HG02763 (cell line): ENCODE results near the gene REV1.
"Not testable (repeated sequence)": the region's sequence is repeated elsewhere in the genome, so short reads cannot be mapped to it uniquely, and the experiment has no call there.

Source experiments
- ATAC-seq: cut with Tn5 transposase; IDR thresholded peaks from one replicate; pipeline ENCODE4 v1.9.1; 2021; ENCODE audit warnings: mild to moderate bottlenecking, moderate library complexity; ENCODE audit not compliant: unreplicated experiment

REV1 gene

DNA sequence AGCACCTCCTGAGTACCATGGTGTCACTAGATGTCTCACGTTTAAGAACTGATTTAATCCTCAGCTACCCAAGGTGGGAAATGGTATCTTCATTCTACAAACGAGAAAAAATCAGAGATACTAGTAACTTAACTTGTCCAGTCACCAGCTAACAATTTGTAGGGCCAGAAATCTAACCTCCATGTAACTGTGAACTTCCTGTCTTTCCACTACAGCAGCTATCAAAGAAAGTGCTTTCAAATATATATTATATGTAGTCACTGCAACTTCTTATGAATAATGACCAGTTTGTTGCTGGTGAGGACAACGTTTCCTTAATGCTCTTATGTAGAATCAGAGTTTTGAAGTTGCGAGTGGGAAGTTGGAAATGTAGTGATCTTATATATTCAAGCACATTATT, 1.9 kb downstream of the REV1 start:
- no peak for ATAC-seq

DNA sequence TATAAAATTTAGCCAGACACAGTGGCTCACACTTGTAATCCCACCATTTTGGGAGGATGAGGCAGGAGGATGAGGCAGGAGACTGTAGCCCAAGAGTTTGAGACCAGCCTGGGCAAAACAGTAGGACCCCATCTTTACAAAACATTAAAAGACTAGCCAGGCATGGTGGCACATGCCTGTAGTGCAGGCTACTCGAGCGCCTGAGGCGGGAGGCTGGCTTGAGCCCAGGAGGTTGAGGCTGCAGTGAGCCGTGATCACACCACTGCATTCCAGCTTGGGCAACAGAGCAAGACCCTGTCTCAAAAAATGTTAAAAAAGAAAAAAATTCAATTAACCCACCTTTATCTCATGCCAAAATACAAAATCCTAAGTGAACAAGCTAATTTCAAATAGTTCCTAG, 4.0 kb downstream of the REV1 start:
- no peak for ATAC-seq

DNA sequence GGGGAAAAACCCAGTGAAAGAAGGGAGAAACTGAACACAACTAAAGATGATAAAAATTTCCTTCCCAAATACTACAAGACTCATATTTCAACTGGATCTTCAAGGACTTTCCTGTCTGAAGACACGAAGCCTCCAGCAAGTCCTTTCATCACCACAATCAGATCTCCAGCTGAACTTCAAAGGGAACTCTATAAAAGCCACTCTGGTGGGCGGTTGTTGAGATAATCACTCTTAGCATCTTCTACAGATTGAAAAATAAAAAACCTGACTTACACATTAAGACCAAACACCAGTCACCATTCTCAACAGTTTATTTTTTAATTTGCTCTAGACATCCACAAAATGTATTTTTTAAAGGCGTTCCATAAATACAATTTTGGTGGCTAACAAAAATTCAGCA, 4.4 kb downstream of the REV1 start:
- no peak for ATAC-seq

DNA sequence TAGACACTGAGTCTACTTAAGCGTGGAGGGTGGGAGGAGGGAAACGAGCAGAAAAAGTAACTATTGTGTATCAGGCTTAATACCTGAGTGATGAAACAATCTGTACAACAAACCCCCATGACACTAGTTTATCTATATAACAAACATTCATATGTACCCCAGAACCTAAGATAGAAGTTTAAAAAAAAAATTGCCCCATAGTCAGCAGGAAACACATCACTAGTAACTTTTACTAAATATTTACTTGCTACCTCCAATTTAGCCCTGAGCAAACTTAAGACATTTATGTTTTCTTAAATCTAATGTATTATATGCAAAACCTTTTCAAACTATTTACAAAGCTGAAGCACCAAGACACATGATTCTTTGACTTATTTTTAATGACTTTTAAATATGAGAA, 5.6 kb downstream of the REV1 start:
- no peak for ATAC-seq

DNA sequence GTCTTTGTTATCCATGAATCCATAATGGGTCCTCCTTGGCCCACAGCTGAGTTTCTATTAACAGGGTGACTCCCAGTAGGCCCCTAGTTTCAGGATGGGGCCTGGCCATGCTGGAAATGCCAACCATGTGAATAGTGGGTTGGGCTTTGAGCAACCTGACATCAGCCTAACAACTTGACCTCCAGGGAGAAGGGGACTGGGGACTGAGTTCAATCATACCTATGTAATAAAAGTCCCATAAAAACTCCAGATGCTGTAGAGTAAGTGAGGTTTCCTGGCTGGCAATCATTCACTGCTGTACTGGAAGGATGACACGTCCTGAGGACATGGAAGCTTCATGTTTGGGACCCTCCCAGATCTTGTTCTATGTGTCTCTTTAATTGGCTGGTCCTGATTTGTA, 7.9 kb downstream of the REV1 start:
- no peak for ATAC-seq

DNA sequence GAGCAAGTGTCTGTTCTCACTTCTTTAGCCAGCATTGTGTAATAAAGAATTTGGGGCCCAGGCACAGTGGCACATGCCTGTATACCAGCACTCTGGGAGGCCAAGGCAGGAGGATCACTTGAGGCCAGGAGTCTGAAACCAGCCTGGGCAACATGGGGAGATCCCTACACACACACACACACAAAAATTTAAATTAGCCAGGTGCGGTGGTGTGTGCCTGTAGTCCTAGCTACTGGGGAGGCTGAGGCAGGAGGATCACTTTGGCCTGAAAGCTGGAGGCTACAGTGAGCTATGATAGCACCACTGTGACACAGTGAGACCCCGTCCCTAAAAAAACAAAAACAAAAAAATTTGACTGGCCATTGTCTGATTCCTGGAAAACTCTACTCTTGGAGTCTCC, 8.3 kb downstream of the REV1 start:
- no peak for ATAC-seq

DNA sequence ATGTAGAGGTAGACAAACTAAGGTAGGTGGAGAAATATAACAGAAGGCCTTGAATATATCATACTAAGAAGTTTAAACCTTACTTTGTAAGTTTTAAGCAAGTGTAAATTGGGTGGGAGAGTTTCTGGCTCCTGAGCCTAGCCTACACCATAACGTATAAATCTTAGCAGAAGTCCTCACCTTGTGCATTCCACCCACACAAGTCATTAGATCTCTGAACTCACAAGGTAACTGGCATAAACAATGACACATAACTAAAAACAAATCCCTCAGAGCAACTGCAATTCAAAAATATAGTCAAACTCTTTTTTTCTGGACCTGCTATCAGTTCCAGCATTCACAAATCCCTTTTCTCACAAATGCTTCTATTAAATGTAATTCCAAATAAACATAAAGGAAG, 9.4 kb downstream of the REV1 start:
- no peak for ATAC-seq

DNA sequence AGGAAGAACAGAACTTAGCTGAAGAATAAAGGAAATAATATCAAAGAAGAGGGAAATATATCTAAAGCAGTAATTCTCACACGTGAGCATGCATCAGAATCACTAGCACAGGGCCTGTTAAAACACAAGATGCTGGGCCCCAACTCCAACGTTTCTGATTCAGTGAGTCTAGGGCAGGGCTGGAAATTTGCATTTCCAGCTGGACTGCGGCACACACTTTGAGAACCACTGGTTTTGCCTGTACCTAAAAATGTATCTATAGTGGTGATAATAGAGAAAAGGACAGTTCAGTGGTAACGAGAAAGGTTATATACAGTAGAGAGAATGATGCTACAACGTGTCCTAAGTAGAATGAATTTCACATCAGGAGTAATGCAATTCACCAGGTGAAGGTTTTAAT, 11.2 kb downstream of the REV1 start:
- peak; percentile 69 for ATAC-seq

DNA sequence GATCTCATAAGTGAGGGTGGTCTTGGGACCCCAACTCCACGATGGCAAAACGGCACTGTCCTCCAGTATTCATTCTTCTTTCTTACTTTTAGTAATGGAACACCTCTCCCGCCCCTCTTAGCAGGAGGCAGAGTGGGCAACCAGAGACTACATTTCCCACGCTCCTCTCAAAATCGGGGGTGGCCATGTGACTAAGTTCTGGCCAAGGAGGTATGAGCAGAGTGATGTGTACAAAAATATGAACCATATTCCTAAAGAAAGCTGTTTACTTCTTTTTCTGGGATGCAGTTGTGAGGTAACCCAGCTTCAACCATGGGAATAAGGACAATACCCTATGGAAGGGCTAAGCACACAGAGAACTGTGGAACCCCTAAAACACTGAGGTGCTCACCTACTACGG, 12.8 kb downstream of the REV1 start:
- ATAC-seq, result no peak

DNA sequence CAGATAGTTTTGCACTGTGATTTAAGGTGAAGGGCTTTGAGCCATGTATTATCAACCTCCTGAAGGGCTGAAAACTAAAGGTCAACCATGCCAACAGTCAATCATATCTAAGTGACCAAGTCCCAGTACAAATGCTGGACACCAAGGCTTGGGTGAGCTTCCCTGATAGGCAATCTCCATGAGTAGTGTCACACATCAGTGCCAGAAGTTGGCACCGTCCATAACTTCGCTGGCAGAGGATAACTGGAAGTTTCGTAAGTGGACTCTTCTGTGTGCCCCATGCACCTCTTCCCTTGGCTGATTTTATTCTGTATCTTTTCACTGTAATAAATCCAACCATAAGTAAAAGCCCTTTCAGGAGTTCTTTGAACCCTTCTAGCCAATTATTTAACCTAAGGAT, 13.2 kb downstream of the REV1 start:
- ATAC-seq, result no peak

DNA sequence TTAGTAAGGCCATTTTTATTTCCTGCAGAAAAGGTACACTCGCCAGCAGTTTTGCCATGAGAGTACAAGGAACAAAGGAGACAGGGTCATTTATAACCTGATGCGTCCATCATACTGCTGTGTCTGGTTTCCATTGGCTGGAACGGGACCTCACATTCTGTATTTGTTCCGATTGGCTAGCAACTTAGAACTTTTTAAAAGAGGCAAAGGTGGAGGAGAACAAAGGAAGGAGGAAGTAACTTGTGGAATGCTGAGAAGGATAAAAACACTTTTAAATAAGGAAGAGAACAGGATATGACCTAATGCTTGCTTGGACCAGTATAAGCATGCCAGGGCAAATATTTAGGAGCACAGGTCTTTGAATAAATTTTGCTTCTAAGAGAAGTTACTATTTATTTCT, 14.7 kb downstream of the REV1 start:
- not testable (repeated sequence) for ATAC-seq

DNA sequence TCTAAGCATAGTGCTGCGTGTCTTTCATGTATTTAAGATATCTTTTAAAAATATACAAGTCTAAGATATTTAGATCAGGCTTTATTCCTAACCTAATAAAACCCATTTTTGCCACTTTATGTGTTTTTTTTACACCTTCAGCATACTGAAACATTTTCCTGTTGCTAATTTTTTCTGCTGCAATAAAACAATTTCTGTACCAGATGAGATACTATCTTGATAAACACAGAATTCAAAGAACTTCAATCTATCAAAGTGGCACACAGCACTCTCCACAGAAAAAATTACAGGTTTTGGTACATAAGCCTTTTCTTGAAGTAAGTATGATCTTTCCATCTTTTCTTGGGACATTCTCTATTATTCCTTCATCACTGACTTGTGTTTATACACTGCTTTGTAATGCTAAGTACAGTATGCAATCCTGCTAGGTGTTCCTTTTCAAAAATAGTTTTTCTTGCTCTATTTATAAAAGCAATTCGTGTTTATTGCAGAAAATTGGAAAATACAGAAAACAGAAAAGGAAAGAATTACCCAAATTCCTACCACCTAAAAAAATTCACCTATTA, 16.2 kb downstream of the REV1 start:
- no peak for ATAC-seq

DNA sequence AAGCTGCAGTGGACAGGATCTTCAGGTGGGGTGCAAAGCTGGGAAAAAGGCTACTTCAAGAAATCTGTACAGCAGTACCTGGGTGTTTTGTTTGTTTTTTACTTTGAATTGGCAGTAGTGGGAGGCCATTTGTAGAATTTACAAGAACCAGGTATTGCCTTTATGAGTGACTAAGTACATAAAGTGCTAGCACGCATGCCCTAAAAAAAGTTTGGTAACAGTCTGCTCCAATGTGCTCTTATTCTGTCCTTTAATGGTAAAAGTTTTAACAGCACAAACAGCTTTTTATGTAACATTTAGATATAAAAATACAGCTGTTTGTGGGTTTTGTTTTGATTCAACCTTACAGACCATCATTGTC, 17.2 kb downstream of the REV1 start:
- no peak for ATAC-seq

DNA sequence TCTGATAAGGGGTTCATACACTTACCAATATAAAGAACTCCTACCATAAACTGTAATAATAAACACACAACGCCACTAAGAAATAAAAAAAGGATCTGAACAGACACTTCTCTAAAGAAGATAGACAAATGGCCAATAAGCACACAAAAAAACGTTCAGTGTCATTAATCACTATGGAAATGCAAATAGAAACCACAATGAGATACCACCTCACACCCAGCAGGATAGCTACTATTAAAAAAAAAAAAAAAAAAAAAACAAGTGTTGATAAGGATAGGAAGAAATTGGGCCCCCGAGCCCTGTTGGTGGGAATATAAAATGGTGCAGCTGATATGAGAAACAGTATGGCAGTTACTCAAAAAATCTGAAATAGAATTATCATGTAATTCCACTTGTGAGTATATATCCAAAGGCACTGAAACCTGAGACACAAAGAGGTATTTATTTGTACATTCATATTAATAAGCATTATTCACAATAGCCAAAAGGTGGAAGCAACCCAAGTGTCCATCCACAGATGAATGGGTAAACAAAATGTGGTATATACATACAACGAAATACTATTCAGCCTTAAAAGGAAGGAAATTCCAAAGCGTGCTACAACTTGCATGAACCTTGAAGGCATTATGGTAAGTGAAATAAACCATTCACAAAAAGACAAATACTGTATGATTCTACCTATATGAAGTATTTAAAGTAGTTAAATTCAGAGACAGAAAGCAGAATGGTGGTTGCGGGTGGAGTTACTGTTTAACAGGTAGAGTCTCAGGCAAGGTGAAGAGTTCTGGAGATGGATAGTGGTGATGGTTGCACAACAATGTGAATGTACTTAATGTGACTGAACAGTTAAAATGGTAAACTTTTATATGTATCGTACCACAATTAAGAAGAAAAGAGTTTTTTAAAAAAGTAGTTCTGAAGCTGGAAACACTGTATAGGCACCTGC, 17.9 kb downstream of the REV1 start:
- ATAC-seq, result no peak

DNA sequence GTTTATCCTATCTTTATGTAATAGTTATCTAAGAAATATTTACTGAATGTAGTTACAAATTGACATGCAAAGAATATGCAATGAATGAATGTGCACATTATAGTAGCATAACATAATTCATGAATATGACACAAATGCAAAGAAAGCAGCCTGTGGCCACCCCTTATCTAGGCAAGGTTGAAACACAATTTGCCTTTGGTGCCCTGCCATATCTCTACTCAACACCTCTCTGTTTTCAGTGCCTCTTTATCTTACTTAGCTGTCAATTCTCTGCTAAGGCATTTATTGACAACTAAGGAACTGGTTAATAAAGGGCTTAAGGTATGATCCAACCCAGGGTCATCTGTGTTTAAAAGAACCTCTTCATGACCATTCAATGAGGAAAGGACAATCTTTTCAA, 18.9 kb downstream of the REV1 start:
- no peak for ATAC-seq

DNA sequence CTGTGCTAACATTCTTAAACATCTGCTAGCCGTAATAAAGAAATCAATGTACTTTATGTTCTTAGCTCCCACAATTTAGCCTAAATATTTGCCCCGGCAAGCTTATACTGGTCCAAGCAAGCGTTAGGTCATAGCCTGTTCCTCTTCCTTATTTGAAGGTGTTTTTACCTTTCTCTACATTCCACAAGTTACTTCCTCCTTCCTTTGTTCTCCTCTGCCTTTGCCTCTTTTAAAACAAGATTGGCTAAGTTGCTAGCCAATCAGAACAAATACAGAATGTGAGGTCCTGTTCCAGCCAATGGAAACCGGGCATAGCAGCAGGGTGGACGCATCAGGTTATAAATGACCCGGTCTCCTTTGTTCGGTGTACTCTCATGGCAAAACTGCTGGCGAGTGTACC, 19.4 kb downstream of the REV1 start:
- not testable (repeated sequence) for ATAC-seq

DNA sequence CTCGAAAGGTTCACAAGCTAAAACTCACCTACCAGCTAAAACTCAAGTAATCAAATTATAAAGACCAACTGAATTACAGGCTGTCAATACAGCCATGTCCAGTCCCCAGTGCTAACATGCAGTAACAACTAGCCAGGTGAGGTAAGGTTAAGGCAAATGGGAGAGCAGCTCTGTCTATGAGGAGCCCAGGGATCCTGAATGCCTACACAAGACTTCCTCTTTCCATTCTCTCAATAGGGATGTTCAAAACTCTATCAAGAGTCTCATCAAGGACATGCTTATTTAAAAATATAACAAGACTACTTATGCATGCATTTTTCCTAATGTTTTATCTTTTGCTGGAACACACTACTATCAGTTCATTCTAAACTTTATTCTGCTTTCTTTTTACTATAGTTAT, 20.4 kb downstream of the REV1 start:
- ATAC-seq, result no peak

DNA sequence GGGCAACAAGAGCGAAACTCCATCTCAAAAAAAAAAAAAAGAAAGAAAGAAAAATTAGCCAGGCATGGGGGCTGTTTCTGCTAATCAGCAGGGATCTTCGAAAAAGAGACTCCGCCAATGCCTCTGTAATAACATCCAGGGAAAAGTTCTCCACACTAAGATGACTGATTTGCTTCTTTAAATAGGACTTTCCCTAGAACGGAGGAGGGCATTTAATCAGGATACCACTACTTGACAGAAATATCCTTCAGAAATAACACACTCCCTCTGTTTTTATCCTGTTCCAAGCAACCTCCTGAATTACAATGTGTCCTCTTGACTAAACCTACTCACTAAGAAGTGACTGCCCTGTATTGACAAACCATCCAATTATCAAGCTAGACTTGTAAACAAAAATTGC, 21.7 kb downstream of the REV1 start:
- no peak for ATAC-seq

DNA sequence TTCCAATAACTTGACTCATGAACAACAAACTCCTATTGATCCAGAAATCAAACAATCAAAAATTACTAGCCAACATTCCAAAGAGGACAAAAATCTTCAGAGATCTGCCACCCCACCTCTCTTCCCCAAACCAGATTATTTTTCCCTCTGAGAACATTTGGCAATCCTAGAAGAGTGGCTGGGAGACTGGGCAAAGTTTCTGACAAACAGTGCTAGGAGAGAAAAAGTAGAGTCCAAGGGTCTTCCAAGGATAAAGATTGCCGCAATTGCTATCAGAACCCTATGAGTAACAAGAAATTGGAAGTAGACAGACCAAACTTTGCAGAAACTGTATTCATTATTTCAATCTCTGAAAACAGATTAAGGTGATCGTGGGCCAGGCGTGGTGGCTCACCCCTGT, 22.4 kb downstream of the REV1 start:
- no peak for ATAC-seq

DNA sequence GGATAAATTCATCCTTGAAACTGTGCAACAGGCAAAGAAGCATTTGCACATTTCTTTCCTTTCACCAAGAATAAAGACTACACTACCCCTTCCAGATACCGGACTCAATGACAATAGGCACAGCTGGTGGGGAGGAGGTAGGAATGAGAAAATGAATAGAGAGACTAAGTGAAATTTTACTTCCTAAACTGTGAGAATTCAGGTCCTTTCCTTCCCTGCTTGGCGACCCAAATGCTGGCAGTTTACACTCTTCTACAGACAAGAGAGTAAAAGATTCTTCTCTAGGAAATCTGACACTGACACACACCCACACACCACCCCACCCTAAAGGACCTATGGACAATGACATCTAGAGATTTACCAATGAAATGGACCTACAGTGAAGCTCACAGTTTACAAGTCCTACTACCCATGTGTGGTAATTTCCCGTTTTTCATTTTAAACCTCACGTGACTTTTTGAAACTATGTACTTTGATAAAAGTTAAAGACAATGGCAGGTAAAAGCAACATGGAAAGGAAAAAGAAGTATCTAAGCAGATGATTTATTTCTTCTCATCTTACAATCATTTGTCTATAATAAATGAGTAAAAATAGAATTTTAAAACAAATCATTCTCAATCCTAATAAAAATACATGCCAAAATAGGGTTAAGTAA, 27.9 kb downstream of the REV1 start:
- no peak for ATAC-seq

DNA sequence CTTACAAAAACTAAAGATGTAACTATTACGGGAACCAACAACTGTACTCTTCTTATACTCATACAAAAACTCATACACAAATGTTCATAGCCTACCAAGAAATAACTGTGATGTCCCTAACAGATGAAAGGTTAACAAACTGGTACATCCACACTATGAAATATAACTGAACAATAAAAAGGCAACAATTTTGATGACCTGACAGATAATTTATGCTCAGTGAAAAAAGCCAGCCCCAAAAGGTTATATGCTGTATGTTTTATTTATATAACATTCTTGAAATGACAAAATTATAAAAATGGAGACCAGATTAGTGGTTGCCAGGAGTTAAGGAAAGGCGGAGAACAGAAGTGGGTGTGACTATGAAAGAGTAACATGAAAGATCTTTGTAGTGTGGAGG, 31.3 kb downstream of the REV1 start:
- no peak for ATAC-seq

DNA sequence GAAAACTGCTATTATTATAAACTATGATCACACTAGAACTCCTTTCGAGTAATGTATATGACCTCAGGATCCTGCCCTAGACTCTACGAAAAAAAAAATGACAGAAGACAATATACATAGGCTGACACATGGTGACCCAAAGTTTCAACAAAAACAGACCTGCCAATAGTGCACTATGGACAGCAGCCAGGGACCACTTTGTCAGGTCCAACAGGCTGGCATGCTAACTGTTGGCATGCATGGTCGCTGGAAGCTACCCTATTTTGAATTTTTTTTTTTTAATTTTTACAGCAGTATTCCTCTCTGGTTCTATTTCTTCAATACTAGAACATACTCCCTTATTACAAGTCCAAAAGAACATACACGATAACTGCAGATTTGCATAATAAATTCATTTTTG, 38.1 kb downstream of the REV1 start:
- no peak for ATAC-seq
